IMR-90 (cell line): ENCODE data around the gene ADAMTS17. TPM values are rescaled to one million over a fixed set of nuclear protein-coding genes. Genes with fewer than 3 reads are reported as not detected.

Experiments used
- ATAC-seq: fragments of 200-7000 bp; cut with Tn5 transposase; 2 replicates; pipeline ENCODE4 v1.9.1; 2020; ENCODE audit warnings: low read depth, mild to moderate bottlenecking, moderate library complexity
- BruUV-seq: library from RNA; stranded (reverse); fragments of 400-500 nt; replicated peaks from 2 replicates; lab custom pipeline; 2021; lab: Mats Ljungman, UMichigan
- CTCF ChIA-PET: fragments of 300-600 bp; formaldehyde crosslinking; extraction: SDS; loops from one replicate; lab custom pipeline; 2021; ENCODE audit warnings: antibody characterized with exemption; lab: Yijun Ruan, JAX
- POLR2A ChIA-PET: fragments of 300-600 bp; sonication (Branson Sonifier 250); formaldehyde crosslinking; loops from one replicate; lab custom pipeline; 2022; ENCODE audit warnings: antibody characterized with exemption; ENCODE audit not compliant: unreplicated experiment; lab: Charles Lee
- DNase-seq: peaks from one replicate; pipeline ENCODE4 v3.0.0; 2013
- H2AFZ ChIP-seq: replicated peaks from 2 replicates; pipeline ENCODE3; 2013; ENCODE audit warnings: low read length, mild to moderate bottlenecking; ENCODE audit not compliant: poor library complexity
- H2AK5ac ChIP-seq: 2 replicates; pipeline ENCODE4 v1.6.1; 2013; ENCODE audit warnings: low read depth, low read length, inconsistent platforms
- H2AK9ac ChIP-seq: replicated peaks from 2 replicates; pipeline ENCODE3; 2013; ENCODE audit warnings: mild to moderate bottlenecking, low read depth, low read length, moderate library complexity; ENCODE audit not compliant: poor library complexity
- H2BK120ac ChIP-seq: 2 replicates; pipeline ENCODE4 v1.6.1; 2013; ENCODE audit warnings: low read depth, low read length, inconsistent platforms
- H2BK15ac ChIP-seq: 3 replicates; pipeline ENCODE4 v1.6.1; 2013; ENCODE audit warnings: low read depth, low read length, inconsistent platforms
- H2BK20ac ChIP-seq: 2 replicates; pipeline ENCODE4 v1.6.1; 2013; ENCODE audit warnings: low read depth, mild to moderate bottlenecking, inconsistent platforms, low read length, moderate library complexity
- H2BK5ac ChIP-seq: 2 replicates; pipeline ENCODE4 v1.6.1; 2013; ENCODE audit warnings: mild to moderate bottlenecking, low read depth, low read length, inconsistent platforms; ENCODE audit not compliant: poor library complexity, severe bottlenecking
- H3K14ac ChIP-seq: replicated peaks from 2 replicates; pipeline ENCODE4 v1.6.1; 2013; ENCODE audit warnings: low read depth, low read length, inconsistent platforms
- H3K18ac ChIP-seq: 2 replicates; pipeline ENCODE4 v1.6.1; 2013; ENCODE audit warnings: low read depth, low read length, control low read depth
- H3K23ac ChIP-seq: 2 replicates; pipeline ENCODE4 v1.6.1; 2013; ENCODE audit warnings: low read depth, low read length, inconsistent platforms
- H3K27ac ChIP-seq: 2 replicates; pipeline ENCODE4 v1.5.1; 2013; ENCODE audit warnings: mild to moderate bottlenecking, control low read depth, low read length; ENCODE audit not compliant: insufficient read depth
- H3K27me3 ChIP-seq: 2 replicates; pipeline ENCODE4 v1.6.1; 2013; ENCODE audit warnings: low read length; ENCODE audit not compliant: control insufficient read depth, insufficient read depth
- H3K36me3 ChIP-seq: 2 replicates; pipeline ENCODE4 v1.6.1; 2013; ENCODE audit warnings: low read length, mixed read lengths; ENCODE audit not compliant: control insufficient read depth, insufficient read depth
- H3K4ac ChIP-seq: 2 replicates; pipeline ENCODE4 v1.6.1; 2013; ENCODE audit warnings: low read depth, low read length, inconsistent platforms
- H3K4me1 ChIP-seq: 2 replicates; pipeline ENCODE4 v1.6.1; 2013; ENCODE audit warnings: low read length, mixed read lengths; ENCODE audit not compliant: control insufficient read depth, insufficient read depth
- H3K4me2 ChIP-seq: 2 replicates; pipeline ENCODE4 v1.6.1; 2013; ENCODE audit warnings: low read depth, mild to moderate bottlenecking, control low read depth, low read length, moderate library complexity
- H3K4me3 ChIP-seq: 2 replicates; pipeline ENCODE4 v1.5.1; 2013; ENCODE audit warnings: low read depth, mild to moderate bottlenecking, control low read depth, low read length, moderate library complexity; ENCODE audit not compliant: insufficient read depth
- H3K56ac ChIP-seq: 2 replicates; pipeline ENCODE4 v1.6.1; 2013; ENCODE audit warnings: low read length, inconsistent platforms; ENCODE audit not compliant: insufficient read depth; ENCODE audit errors: extremely low read depth
- H3K79me1 ChIP-seq, 2 experiments: 2 replicates each; pipeline ENCODE4 v1.6.1; 2013; ENCODE audit warnings: low read length in 2 of 2, inconsistent platforms in 1 of 2, low read depth in 1 of 2
- H3K9ac ChIP-seq: 2 replicates; pipeline ENCODE4 v1.6.1; 2013; ENCODE audit warnings: low read depth, low read length, control low read depth
- H3K9me1 ChIP-seq: 2 replicates; pipeline ENCODE4 v1.6.1; 2013; ENCODE audit warnings: low read length, inconsistent platforms; ENCODE audit not compliant: insufficient read depth
- H3K9me3 ChIP-seq: 2 replicates; pipeline ENCODE4 v1.6.1; 2013; ENCODE audit warnings: low read length; ENCODE audit not compliant: control insufficient read depth, insufficient read depth
- H4K20me1 ChIP-seq: 2 replicates; pipeline ENCODE4 v1.6.1; 2013; ENCODE audit warnings: low read length, inconsistent platforms; ENCODE audit not compliant: insufficient read depth
- H4K5ac ChIP-seq: 2 replicates; pipeline ENCODE4 v1.6.1; 2013; ENCODE audit warnings: mild to moderate bottlenecking, low read depth, low read length, control low read depth
- H4K8ac ChIP-seq, 2 experiments: 2 replicates each; pipeline ENCODE4 v1.6.1; 2013; ENCODE audit warnings: low read depth in 2 of 2, low read length in 2 of 2, control low read depth in 1 of 2, inconsistent platforms in 1 of 2
- H4K91ac ChIP-seq: 2 replicates; pipeline ENCODE4 v1.6.1; 2013; ENCODE audit warnings: low read depth, low read length, inconsistent platforms; ENCODE audit not compliant: insufficient read depth
- BHLHE40 ChIP-seq: fragments of 150-350 bp; IDR thresholded peaks from 2 replicates; pipeline ENCODE4 v1.6.1; 2016; ENCODE audit warnings: mild to moderate bottlenecking, low read depth, low read length
- CEBPB ChIP-seq: IDR thresholded peaks from 2 replicates; pipeline ENCODE4 v1.6.1; 2012; ENCODE audit warnings: low read depth, low read length, improper control_type of control experiment
- CHD1 ChIP-seq: IDR thresholded peaks from 2 replicates; pipeline ENCODE4 v1.6.1; 2012; ENCODE audit warnings: low read depth, low read length, improper control_type of control experiment
- CTCF ChIP-seq: conservative IDR thresholded peaks from 2 replicates; pipeline ENCODE4 v1.5.1; 2012; ENCODE audit warnings: mild to moderate bottlenecking, low read depth, low read length, improper control_type of control experiment
- ELK1 ChIP-seq: fragments of 150-350 bp; IDR thresholded peaks from 2 replicates; pipeline ENCODE4 v1.6.1; 2016; ENCODE audit warnings: low read depth, mild to moderate bottlenecking, low read length, moderate library complexity, borderline replicate concordance
- FOS ChIP-seq: fragments of 150-350 bp; IDR thresholded peaks from 2 replicates; pipeline ENCODE4 v1.6.1; 2016; ENCODE audit warnings: low read depth, low read length
- MAFK ChIP-seq: IDR thresholded peaks from 2 replicates; pipeline ENCODE4 v1.6.1; 2012; ENCODE audit warnings: low read depth, low read length, improper control_type of control experiment
- MXI1 ChIP-seq: IDR thresholded peaks from 2 replicates; pipeline ENCODE4 v1.6.1; 2012; ENCODE audit warnings: low read depth, mild to moderate bottlenecking, low read length, moderate library complexity, borderline replicate concordance
- NFE2L2 ChIP-seq: fragments of 150-350 bp; IDR thresholded peaks from 2 replicates; pipeline ENCODE4 v1.6.1; 2016; ENCODE audit warnings: low read depth, mild to moderate bottlenecking, low read length
- POLR2A ChIP-seq: IDR thresholded peaks from 2 replicates; pipeline ENCODE4 v1.6.1; 2012; ENCODE audit warnings: mild to moderate bottlenecking, low read depth, low read length
- RAD21 ChIP-seq: IDR thresholded peaks from 2 replicates; pipeline ENCODE4 v1.6.1; 2012; ENCODE audit warnings: low read length, improper control_type of control experiment
- RCOR1 ChIP-seq: IDR thresholded peaks from 2 replicates; pipeline ENCODE4 v1.6.1; 2012; ENCODE audit warnings: mild to moderate bottlenecking, low read length, improper control_type of control experiment; ENCODE audit not compliant: insufficient replicate concordance
- RFX5 ChIP-seq: IDR thresholded peaks from 2 replicates; pipeline ENCODE4 v1.8.0; 2012; ENCODE audit warnings: low read depth, mild to moderate bottlenecking, low read length, moderate library complexity
- SMC3 ChIP-seq: fragments of 150-350 bp; IDR thresholded peaks from 2 replicates; pipeline ENCODE4 v1.6.1; 2016; ENCODE audit warnings: low read depth, mild to moderate bottlenecking, antibody characterized with exemption, low read length, moderate library complexity
- USF2 ChIP-seq: fragments of 150-350 bp; IDR thresholded peaks from 2 replicates; pipeline ENCODE4 v1.6.1; 2017; ENCODE audit warnings: mild to moderate bottlenecking, antibody characterized with exemption, low read length, low read depth
- WGBS, 2 experiments: methylation state at CpG; one replicate each; pipeline versions ENCODE4 v1.1.5 to v1.1.7; 2013; ENCODE audit warnings: missing lambda C conversion rate in 2 of 2; ENCODE audit not compliant: insufficient read length in 1 of 2; ENCODE audit errors: extremely low coverage in 2 of 2; 5-methylcytosine and 5-hydroxymethylcytosine counted together
- dilution Hi-C: fragments of 300-500 bp; cut with HindIII; formaldehyde crosslinking; loops from one replicate; pipeline ENCODE4 v1.14.3; 2018; ENCODE audit warnings: low sequenced_read_pairs; ENCODE audit not compliant: unreplicated experiment
- in situ Hi-C: fragments of 300-500 bp; cut with MboI; formaldehyde crosslinking; loops from 3 replicates; pipeline ENCODE4 v1.14.3; 2019; ENCODE audit warnings: low sequenced_read_pairs, inconsistent platforms, mixed read lengths
- intact Hi-C: fragments of 100-400 bp; cut with micrococcal nuclease; formaldehyde crosslinking; loops from 2 replicates; pipeline ENCODE4 v1.10.0; 2022
- polyA plus RNA-seq, 3 experiments: library from polyadenylated mRNA; depleted of rRNA; stranded (reverse); fragments of >200 nt; gene quantifications; 2 replicates each; pipeline ENCODE4 v1.2.3, GENCODE V29; 2012; ENCODE audit warnings: low replicate concordance in 1 of 3
- total RNA-seq: library from RNA; depleted of rRNA; stranded (reverse); fragments of >200 nt; gene quantifications from 2 replicates; pipeline ENCODE4 v1.2.3, GENCODE V29; 2012

Gene ADAMTS17
- total and polyA plus RNA-seq, 2 of the 4 experiments (the other 2 are of a cell fraction), result 0.03 TPM; not detected in 1

- in situ Hi-C loops, result no loop called here
- TF ChIP-seq SMC3, result no peak
- TF ChIP-seq FOS, result no peak
- no peak for TF ChIP-seq RCOR1
- no peak for TF ChIP-seq USF2
- no peak for TF ChIP-seq CHD1
- no peak for TF ChIP-seq ELK1
- no peak for TF ChIP-seq CTCF
- TF ChIP-seq BHLHE40, result no peak
- TF ChIP-seq MXI1, result no peak
- no peak for TF ChIP-seq NFE2L2
- TF ChIP-seq MAFK, result no peak
- TF ChIP-seq POLR2A, result no peak
- TF ChIP-seq RFX5, result no peak
- TF ChIP-seq RAD21, result no peak
- TF ChIP-seq CEBPB, result no peak
These were observed 140.1 kb downstream of the ADAMTS17 start for GRCh38 chr15:100201376-100202280.

More at GRCh38 chr15:100201376-100202280, 140.1 kb downstream of the ADAMTS17 start:
- Histone ChIP-seq H3K56ac (no peak overlapping the region), H2AK5ac (no peak overlapping the region), H2AFZ (no peak overlapping the region), H3K27ac (no peak overlapping the region), H3K4ac (no peak overlapping the region), H3K23ac (no peak overlapping the region), H4K20me1 (no peaks in the 10 kb centered on the region), H2BK20ac (no peak overlapping the region), H3K9ac (no peak overlapping the region), H3K4me1 (no peaks in the 10 kb centered on the region), H3K9me3 (peaks cover 43% of the 10 kb centered on the region), H4K8ac (no peak overlapping the region), H2BK120ac (no peak overlapping the region), H3K36me3 (no peaks in the 10 kb centered on the region), H3K27me3 (no peaks in the 10 kb centered on the region), H3K4me3 (no peak overlapping the region), H4K91ac (no peak overlapping the region), H2BK5ac (no peak overlapping the region), H3K4me2 (no peak overlapping the region), H2AK9ac (no peak overlapping the region), H3K18ac (no peak overlapping the region), H3K9me1 (no peaks in the 10 kb centered on the region), H2BK15ac (no peak overlapping the region), H3K79me1 (no peaks in the 10 kb centered on the region), H3K14ac (no peak overlapping the region), H4K5ac (no peak overlapping the region)
- intact Hi-C loops (no loop called here), dilution Hi-C loops (no loop called here)
- ATAC-seq (no peak), DNase-seq (no peak)
- CTCF ChIA-PET, result no interaction called here
- no TSS peak for BruUV-seq
- no CpG with 5 or more reads among the region's 18 CpGs for WGBS, 2 experiments
- POLR2A ChIA-PET, result no interaction called here
